HG02938 (cell line): Measurements from ENCODE around the gene GUCD1.

ENCODE experiments used
- ATAC-seq: cut with Tn5 transposase; IDR thresholded peaks from one replicate; pipeline ENCODE4 v1.9.1; 2021; ENCODE audit warnings: mild to moderate bottlenecking, moderate library complexity; ENCODE audit not compliant: unreplicated experiment

GUCD1 gene

GRCh38 chr22:24590596-24591173 is 35.7 kb upstream of the GUCD1 start:
- no peak for ATAC-seq

- no peak for ATAC-seq
These were observed 34.6 kb upstream of the GUCD1 start for GRCh38 chr22:24589518-24590030.

GRCh38 chr22:24588757-24589481 is 34.0 kb upstream of the GUCD1 start:
- no peak for ATAC-seq

GRCh38 chr22:24588381-24588756 is 33.4 kb upstream of the GUCD1 start:
- no peak for ATAC-seq

GRCh38 chr22:24587948-24588347 is 33.0 kb upstream of the GUCD1 start:
- ATAC-seq: no peak

- ATAC-seq: no peak
These were observed 32.3 kb upstream of the GUCD1 start for GRCh38 chr22:24587251-24587650.

GRCh38 chr22:24585927-24586546 is 31.1 kb upstream of the GUCD1 start:
- no peak for ATAC-seq

- ATAC-seq: no peak
These were observed 30.5 kb upstream of the GUCD1 start for GRCh38 chr22:24585461-24585860.

GRCh38 chr22:24584871-24585411 is 30.0 kb upstream of the GUCD1 start:
- ATAC-seq: no peak

GRCh38 chr22:24584166-24584790 is 29.3 kb upstream of the GUCD1 start:
- ATAC-seq: no peak

GRCh38 chr22:24583221-24584165 is 28.6 kb upstream of the GUCD1 start:
- ATAC-seq: no peak

GRCh38 chr22:24582056-24582814 is 27.3 kb upstream of the GUCD1 start:
- ATAC-seq: no peak

- ATAC-seq: no peak
These were observed 25.3 kb upstream of the GUCD1 start for GRCh38 chr22:24580276-24580675.

GRCh38 chr22:24579258-24579601 is 24.3 kb upstream of the GUCD1 start:
- ATAC-seq: no peak

- ATAC-seq: no peak
These were observed 23.7 kb upstream of the GUCD1 start for GRCh38 chr22:24578355-24579257.

GRCh38 chr22:24576778-24577177 is 21.8 kb upstream of the GUCD1 start:
- no peak for ATAC-seq

- ATAC-seq: no peak
These were observed 16.3 kb upstream of the GUCD1 start for GRCh38 chr22:24571266-24571665.

GRCh38 chr22:24567668-24568067 is 12.7 kb upstream of the GUCD1 start:
- ATAC-seq: no peak
